Activated T-cell treated with anti-CD3 and anti-CD28 coated beads for 4 hours (primary cell): ENCODE data around the gene CROCC.

Experiments used
- DNase-seq: peaks from one replicate; pipeline ENCODE4 v3.0.0-alpha.2; 2020

The CROCC gene

GRCh38 chr1:17017435-17017834, 95.7 kb downstream of the CROCC start:
- no peak for DNase-seq

- DNase-seq = no peak
Measured at GRCh38 chr1:17018849-17019248, 97.1 kb downstream of the CROCC start.

DNA sequence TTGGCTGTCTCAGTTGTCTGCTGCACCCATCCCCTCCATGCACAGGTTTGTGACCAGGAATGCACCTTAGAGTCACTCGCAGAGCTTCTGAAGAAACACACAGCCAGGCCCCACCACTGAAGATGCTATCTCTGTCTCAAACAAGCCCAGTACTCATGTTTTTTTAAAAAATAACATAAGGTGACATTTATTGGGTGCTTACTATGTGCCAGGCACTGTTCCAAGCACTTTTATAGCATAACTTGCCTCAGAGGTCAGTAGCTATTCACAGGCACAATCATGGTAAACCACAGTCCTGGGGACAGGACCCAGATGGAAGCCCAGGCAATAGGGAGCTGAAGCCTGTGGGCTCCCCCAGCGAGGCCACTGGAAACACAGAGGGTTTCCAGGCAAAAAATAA, 98.8 kb downstream of the CROCC start:
- DNase-seq = no peak

- DNase-seq = no peak
Measured at GRCh38 chr1:17021896-17022295, 100.2 kb downstream of the CROCC start.
